GDM1 (cell line): ENCODE measurements around the gene ARRDC4.

Source experiments
- DNase-seq: peaks from one replicate; lab custom pipeline; 2025; lab: John Stamatoyannopoulos, UW

ARRDC4 gene

GRCh38 chr15:97998307-97999071 is 38.0 kb downstream of the ARRDC4 start:
- no peak for DNase-seq

GRCh38 chr15:98000249-98001203 is 40.0 kb downstream of the ARRDC4 start:
- no peak for DNase-seq

- DNase-seq = no peak
These were observed 41.2 kb downstream of the ARRDC4 start for GRCh38 chr15:98001663-98002194.

- DNase-seq = no peak
These were observed 41.9 kb downstream of the ARRDC4 start for GRCh38 chr15:98002419-98002818.

DNA sequence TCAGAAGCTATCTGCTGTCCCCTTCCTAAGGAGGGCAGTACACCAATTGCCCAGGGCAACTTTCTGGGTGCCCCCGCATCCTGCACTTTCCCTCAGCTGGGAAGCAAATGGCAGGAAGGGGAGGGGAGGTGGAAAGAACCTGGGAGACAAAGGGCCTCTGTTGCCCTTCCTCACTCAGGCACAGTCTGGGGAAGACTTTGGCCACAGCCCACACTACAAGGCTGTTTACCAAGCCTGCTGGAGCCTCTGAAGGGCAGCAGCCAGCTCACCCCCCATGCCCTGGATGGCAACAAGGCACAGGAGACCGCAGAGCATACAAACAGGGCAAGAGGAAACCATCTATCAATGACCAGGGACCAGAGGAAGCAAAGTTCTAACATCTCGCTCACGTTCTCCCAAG is 42.4 kb downstream of the ARRDC4 start:
- DNase-seq = no peak

- no peak for DNase-seq
These were observed 43.0 kb downstream of the ARRDC4 start for GRCh38 chr15:98003518-98003917.

GRCh38 chr15:98003996-98004395 is 43.5 kb downstream of the ARRDC4 start:
- DNase-seq = no peak

- DNase-seq = no peak
These were observed 45.2 kb downstream of the ARRDC4 start for GRCh38 chr15:98005659-98006058.

DNA sequence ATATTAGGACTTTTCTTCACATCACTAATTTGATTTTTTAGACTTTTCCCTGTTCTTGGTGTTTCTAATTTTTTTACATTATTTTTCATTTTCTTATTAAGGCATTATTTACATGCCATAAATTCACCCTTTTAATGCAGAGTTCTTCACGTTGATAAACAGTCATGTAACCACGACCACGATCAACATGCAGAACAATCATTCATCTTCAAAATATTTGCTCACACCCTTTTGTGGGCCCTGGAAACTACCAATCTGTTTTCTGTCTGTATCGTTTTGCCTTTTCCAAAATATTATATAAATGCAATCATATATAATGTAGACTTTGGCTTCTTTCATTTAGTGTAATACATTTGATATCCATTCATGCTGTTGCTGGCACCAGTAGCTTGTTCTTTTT is 48.7 kb downstream of the ARRDC4 start:
- DNase-seq = no peak

- DNase-seq = no peak
These were observed 49.5 kb downstream of the ARRDC4 start for GRCh38 chr15:98009971-98010370.

DNA sequence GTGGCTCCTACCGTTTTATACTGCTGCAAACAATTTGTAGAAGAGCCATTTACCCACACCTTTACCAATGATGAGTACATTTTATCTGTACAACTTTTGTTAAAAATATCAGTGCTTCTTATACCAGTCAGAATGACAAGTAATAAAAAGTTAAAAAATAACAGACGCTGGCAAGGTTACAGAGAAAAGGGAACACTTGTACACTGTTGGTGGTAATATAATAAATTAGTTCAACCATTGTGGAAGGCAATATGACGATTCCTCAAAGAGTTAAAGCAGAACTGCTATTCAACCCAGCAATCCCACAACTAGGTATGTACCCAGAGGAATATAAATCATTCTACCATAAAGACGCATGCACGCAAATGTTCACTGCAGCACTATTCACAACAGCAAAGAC is 51.9 kb downstream of the ARRDC4 start:
- no peak for DNase-seq

DNA sequence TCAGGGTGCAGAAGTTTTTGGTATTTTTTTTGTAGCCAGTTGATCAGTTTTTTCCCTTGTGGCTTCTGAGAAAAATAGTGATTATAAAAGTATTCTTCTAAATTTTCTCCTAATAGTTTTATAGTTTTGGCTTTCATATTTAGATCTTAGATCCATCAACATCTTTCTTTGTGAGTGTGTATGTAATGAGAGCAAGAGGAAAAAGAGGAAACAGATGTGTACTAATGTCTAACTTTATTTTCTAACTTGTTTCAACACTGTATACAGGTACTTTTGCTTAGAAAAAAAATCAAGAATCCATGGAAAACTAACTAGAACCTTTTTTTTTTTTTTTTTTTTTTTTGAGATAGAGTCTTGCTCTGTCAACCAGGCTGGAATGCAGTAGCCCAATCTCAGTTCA is 53.1 kb downstream of the ARRDC4 start:
- no peak for DNase-seq

DNA sequence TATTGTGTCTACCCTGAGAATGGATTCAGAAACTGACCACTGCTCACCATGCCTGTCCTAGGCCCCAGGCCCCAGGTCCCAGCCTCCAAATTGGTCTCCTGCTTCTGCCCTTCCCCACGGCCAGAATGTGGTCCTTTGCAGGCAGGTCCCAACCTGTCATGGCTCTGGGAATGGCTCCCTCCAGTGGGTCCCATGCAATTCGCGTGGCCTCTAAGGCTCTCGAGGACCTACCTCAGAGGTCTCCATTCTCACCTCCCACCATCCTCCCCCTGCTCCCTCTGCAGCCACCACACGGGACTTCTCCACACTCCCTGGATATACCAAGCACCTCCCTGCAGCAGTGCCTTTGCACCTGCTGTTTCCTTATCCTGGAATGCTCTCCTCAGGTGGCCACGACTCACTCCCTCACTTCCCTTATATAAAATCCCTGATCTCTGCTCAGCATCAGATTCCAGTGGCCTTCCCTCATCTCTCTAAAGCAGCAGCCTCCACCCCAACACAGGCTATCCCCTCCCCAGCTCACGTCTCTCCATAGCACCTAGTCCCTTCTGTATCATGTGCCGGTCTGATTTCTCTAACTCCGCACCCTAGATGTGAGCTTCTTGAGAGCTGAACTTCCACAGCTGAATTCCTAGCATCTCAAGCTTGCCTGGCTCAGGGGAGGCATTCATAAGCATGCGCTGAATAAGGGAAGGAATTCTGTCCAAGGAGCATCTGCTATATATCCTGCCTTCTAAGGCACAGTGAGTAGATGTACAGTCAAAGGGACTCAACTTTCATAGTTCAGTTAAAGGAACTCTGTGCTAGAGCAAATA is 56.9 kb downstream of the ARRDC4 start:
- no peak for DNase-seq

DNA sequence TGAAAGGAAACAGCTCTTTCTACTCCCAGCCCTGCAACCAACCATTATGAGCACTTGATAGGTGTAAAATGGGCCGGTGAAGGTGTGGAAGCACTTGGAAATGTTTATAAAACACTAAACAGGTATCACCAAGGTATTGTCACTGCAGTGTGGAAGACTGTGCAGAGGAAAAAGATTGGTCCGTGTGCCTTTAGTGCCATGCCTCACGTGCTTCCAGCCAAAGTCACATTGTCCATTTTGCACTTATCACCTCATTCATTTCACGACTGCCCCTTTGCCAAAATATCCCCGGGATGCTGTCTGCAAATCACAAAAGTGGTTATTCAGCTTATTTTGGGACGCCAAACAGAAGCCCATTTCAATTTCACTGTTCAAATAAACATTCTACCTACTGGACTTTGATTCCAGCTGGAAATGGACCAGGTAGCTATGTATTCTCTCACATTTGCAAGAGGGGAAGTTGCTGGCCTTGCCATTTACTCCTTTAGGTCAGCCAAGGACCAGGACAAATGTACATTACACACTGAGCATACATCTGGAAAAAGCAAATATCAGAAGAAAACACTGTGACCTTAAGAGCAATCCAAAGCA is 58.4 kb downstream of the ARRDC4 start:
- DNase-seq = no peak
